ENCODE results near the gene SYNM. TPM values are rescaled to one million over a fixed set of nuclear protein-coding genes. Genes with fewer than 3 reads are reported as not detected.
"Not testable (repeated sequence)": the region's sequence is repeated elsewhere in the genome, so short reads cannot be mapped to it uniquely, and the experiment has no call there.

SYNM gene
- total and polyA plus RNA-seq, 2 donors: 3.4 to 10.5 TPM

- Histone ChIP-seq H3K4me3 (ENCODE audit: low read length in 2 of 2) (no peak overlapping the region), H3K4me1 (ENCODE audit: control insufficient read depth in 2 of 2, insufficient read depth in 2 of 2, low read length in 2 of 2) (peaks cover 14 to 19% of the 10 kb centered on the region in 2 donors), H3K9me3 (ENCODE audit: control insufficient read depth in 2 of 2, insufficient read depth in 1 of 2, low read length in 1 of 2) (peaks cover 0 to 3% of the 10 kb centered on the region in 2 donors), H3K27me3 (ENCODE audit: control insufficient read depth in 2 of 2, insufficient read depth in 1 of 2, low read length in 1 of 2) (peaks cover 7 to 27% of the 10 kb centered on the region in 2 donors), H3K27ac (ENCODE audit: low read depth in 1 of 2, low read length in 1 of 2) (no peak overlapping the region), H3K36me3 (ENCODE audit: control insufficient read depth in 2 of 2, insufficient read depth in 2 of 2, low read length in 1 of 2) (no peaks in the 10 kb centered on the region)
- DNase-seq (ENCODE audit: low read depth in 6 of 9, low spot score in 9 of 9): no peak
- 95% methylated on average over 10 of the region's 10 CpGs for WGBS
Observed at GRCh38 chr15:99109555-99110021, 4.7 kb downstream of the SYNM start.

DNA sequence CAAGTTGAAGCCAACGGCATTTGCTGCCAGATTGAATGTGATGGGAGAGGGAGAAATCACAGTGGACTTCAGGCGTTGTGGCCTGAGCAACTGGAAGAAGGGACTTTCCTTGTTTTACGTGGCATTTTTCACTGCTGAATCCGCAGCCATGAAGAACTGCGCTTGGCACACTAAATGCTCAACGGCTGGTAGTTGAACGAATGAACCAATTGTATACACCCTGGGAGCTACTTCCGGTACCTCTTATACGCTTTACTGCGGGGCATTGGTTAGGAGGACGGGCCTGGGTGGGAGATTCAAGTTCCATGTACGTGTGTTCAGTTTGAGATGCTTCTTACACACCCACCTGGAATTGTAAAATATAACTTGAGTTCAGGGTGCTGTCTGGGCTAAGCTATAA lies 5.2 kb downstream of the SYNM start:
- Histone ChIP-seq H3K27me3 (ENCODE audit: control insufficient read depth in 2 of 2, insufficient read depth in 1 of 2, low read length in 1 of 2) (peaks cover 5 to 22% of the 10 kb centered on the region in 2 donors), H3K27ac (ENCODE audit: low read depth in 1 of 2, low read length in 1 of 2) (no peak overlapping the region), H3K4me1 (ENCODE audit: control insufficient read depth in 2 of 2, insufficient read depth in 2 of 2, low read length in 2 of 2) (peaks cover 13 to 14% of the 10 kb centered on the region in 2 donors), H3K4me3 (ENCODE audit: low read length in 2 of 2) (no peak overlapping the region), H3K9me3 (ENCODE audit: control insufficient read depth in 2 of 2, insufficient read depth in 1 of 2, low read length in 1 of 2) (peaks cover 0 to 3% of the 10 kb centered on the region in 2 donors), H3K36me3 (ENCODE audit: control insufficient read depth in 2 of 2, insufficient read depth in 2 of 2, low read length in 1 of 2) (no peaks in the 10 kb centered on the region)
- DNase-seq (ENCODE audit: low read depth in 6 of 9, low spot score in 9 of 9): no peak
- WGBS: 97% methylated on average over 12 of the region's 12 CpGs

DNA sequence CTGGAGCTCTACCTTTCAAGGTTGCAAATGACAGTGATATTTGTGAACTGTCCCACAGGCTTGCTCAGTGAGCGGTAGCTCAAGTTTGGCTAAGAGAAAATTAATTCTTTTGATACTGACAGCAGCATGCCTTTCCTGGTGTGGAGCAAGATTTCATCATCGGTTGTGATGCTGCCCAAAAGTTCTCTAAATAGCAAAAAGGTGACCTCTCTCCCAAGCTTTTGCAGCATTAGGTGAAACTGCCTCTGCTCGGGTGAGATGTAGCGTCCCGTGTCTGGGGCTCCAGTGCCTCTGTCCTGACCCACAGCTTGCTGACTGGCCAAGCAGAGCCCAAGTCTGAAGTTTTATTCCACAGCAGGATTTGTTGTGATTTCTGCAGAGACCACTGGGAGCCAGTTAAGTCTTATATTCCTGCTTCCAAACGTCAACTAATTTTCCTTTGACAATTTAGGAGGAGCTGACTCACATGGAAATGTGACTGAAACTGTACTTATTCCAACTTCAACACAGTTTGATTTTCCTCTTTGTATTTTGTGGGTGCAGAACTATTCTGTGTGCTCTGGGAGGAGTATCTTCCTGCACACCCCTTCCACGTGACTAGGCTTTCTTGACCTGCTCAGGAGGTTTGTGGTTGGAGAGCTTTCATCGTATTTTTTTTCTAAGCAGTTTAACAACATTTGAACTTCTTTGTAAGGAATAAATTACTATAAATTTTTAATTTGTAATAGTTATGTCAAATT lies 5.9 kb downstream of the SYNM start:
- WGBS: 63% methylated on average over 8 of the region's 8 CpGs
- Histone ChIP-seq H3K36me3 (ENCODE audit: control insufficient read depth in 2 of 2, insufficient read depth in 2 of 2, low read length in 1 of 2) (no peaks in the 10 kb centered on the region), H3K27me3 (ENCODE audit: control insufficient read depth in 2 of 2, insufficient read depth in 1 of 2, low read length in 1 of 2) (peaks cover 3 to 19% of the 10 kb centered on the region in 2 donors), H3K9me3 (ENCODE audit: control insufficient read depth in 2 of 2, insufficient read depth in 1 of 2, low read length in 1 of 2) (peaks cover 0 to 3% of the 10 kb centered on the region in 2 donors), H3K27ac (ENCODE audit: low read depth in 1 of 2, low read length in 1 of 2) (no peak overlapping the region), H3K4me3 (ENCODE audit: low read length in 2 of 2) (no peak overlapping the region), H3K4me1 (ENCODE audit: control insufficient read depth in 2 of 2, insufficient read depth in 2 of 2, low read length in 2 of 2) (peaks cover 8 to 13% of the 10 kb centered on the region in 2 donors)
- DNase-seq (ENCODE audit: low read depth in 6 of 9, low spot score in 9 of 9): peak in 4 of 9 donors; percentile 28 to 61 (median 39)

DNA sequence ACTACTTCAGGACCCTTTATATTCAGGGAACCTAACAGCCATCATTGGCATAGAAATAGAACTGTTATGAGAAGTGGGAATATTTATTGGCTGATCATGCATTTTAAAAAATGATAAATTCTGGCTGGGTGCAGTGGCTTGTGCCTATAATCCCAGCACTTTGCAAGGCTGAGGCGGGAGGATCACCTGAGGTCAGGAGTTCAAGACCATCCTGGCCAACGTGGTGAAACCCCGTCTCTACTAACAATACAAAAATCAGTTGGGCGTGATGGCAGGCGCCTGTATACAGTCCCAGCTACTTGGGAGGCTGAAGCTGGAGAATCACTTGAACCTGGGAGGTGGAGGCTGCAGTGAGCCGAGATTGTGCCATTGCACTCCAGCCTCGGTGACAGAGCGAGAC lies 6.8 kb downstream of the SYNM start:
- 98% methylated on average over 8 of the region's 8 CpGs for WGBS
- H3K27me3 ChIP-seq (ENCODE audit: control insufficient read depth in 2 of 2, insufficient read depth in 1 of 2, low read length in 1 of 2): peaks cover 0 to 10% of the 10 kb centered on the region in 2 donors
- not testable (repeated sequence) for H3K36me3 ChIP-seq (ENCODE audit: control insufficient read depth in 2 of 2, insufficient read depth in 2 of 2, low read length in 1 of 2); H3K4me1 ChIP-seq (ENCODE audit: control insufficient read depth in 2 of 2, insufficient read depth in 2 of 2, low read length in 2 of 2); H3K4me3 ChIP-seq (ENCODE audit: low read length in 2 of 2); DNase-seq (ENCODE audit: low read depth in 6 of 9, low spot score in 9 of 9); H3K9me3 ChIP-seq (ENCODE audit: control insufficient read depth in 2 of 2, insufficient read depth in 1 of 2, low read length in 1 of 2); H3K27ac ChIP-seq (ENCODE audit: low read depth in 1 of 2, low read length in 1 of 2)

GRCh38 chr15:99113547-99114271 lies 8.8 kb downstream of the SYNM start:
- Histone ChIP-seq H3K27me3 (ENCODE audit: control insufficient read depth in 2 of 2, insufficient read depth in 1 of 2, low read length in 1 of 2) (no peaks in the 10 kb centered on the region), H3K27ac (ENCODE audit: low read depth in 1 of 2, low read length in 1 of 2) (no peak overlapping the region), H3K36me3 (ENCODE audit: control insufficient read depth in 2 of 2, insufficient read depth in 2 of 2, low read length in 1 of 2) (no peaks in the 10 kb centered on the region), H3K4me3 (ENCODE audit: low read length in 2 of 2) (no peak overlapping the region), H3K9me3 (ENCODE audit: control insufficient read depth in 2 of 2, insufficient read depth in 1 of 2, low read length in 1 of 2) (no peaks in the 10 kb centered on the region), H3K4me1 (ENCODE audit: control insufficient read depth in 2 of 2, insufficient read depth in 2 of 2, low read length in 2 of 2) (peaks cover 3 to 6% of the 10 kb centered on the region in 2 donors)
- DNase-seq (ENCODE audit: low read depth in 6 of 9, low spot score in 9 of 9): no peak
- WGBS: 96% methylated on average over 13 of the region's 13 CpGs

- Histone ChIP-seq H3K4me3 (ENCODE audit: low read length in 2 of 2) (no peak overlapping the region), H3K36me3 (ENCODE audit: control insufficient read depth in 2 of 2, insufficient read depth in 2 of 2, low read length in 1 of 2) (no peaks in the 10 kb centered on the region), H3K4me1 (ENCODE audit: control insufficient read depth in 2 of 2, insufficient read depth in 2 of 2, low read length in 2 of 2) (peaks cover 3 to 6% of the 10 kb centered on the region in 2 donors), H3K9me3 (ENCODE audit: control insufficient read depth in 2 of 2, insufficient read depth in 1 of 2, low read length in 1 of 2) (no peaks in the 10 kb centered on the region), H3K27me3 (ENCODE audit: control insufficient read depth in 2 of 2, insufficient read depth in 1 of 2, low read length in 1 of 2) (no peaks in the 10 kb centered on the region), H3K27ac (ENCODE audit: low read depth in 1 of 2, low read length in 1 of 2) (no peak overlapping the region)
- no peak for DNase-seq (ENCODE audit: low read depth in 6 of 9, low spot score in 9 of 9)
- 89% methylated on average over 12 of the region's 12 CpGs for WGBS
Observed at GRCh38 chr15:99114511-99115299, 9.8 kb downstream of the SYNM start.

GRCh38 chr15:99115300-99116215 lies 10.7 kb downstream of the SYNM start:
- Histone ChIP-seq H3K9me3 (ENCODE audit: control insufficient read depth in 2 of 2, insufficient read depth in 1 of 2, low read length in 1 of 2) (no peaks in the 10 kb centered on the region), H3K4me1 (ENCODE audit: control insufficient read depth in 2 of 2, insufficient read depth in 2 of 2, low read length in 2 of 2) (peaks cover 3 to 5% of the 10 kb centered on the region in 2 donors), H3K36me3 (ENCODE audit: control insufficient read depth in 2 of 2, insufficient read depth in 2 of 2, low read length in 1 of 2) (no peaks in the 10 kb centered on the region), H3K4me3 (ENCODE audit: low read length in 2 of 2) (no peak overlapping the region), H3K27me3 (ENCODE audit: control insufficient read depth in 2 of 2, insufficient read depth in 1 of 2, low read length in 1 of 2) (no peaks in the 10 kb centered on the region), H3K27ac (ENCODE audit: low read depth in 1 of 2, low read length in 1 of 2) (no peak overlapping the region)
- 89% methylated on average over 11 of the region's 11 CpGs for WGBS
- DNase-seq (ENCODE audit: low read depth in 6 of 9, low spot score in 9 of 9): no peak

DNA sequence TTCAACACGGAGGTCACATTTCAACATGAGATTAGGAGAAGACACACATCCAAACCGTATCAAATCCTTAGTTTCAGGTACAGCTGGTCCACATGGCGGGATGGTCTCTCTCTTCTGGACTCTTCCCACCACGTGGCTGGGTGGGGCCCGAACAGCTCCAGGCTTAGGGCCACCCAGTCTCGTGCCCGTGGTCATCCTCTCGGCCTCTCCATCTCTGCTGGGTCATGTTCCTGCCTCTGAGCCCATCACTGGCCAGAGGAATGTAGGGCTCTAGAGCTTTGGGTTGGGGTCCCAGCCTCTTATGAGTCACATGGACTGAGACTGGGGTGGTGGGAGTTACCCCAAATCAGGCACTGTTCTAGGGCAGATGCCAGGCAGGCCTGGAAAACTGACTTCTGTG lies 12.2 kb downstream of the SYNM start:
- DNase-seq (ENCODE audit: low read depth in 6 of 9, low spot score in 9 of 9): no peak
- H3K36me3 ChIP-seq (ENCODE audit: control insufficient read depth in 2 of 2, insufficient read depth in 2 of 2, low read length in 1 of 2): no peaks in the 10 kb centered on the region
- H3K9me3 ChIP-seq (ENCODE audit: control insufficient read depth in 2 of 2, insufficient read depth in 1 of 2, low read length in 1 of 2): no peaks in the 10 kb centered on the region
- H3K27ac ChIP-seq (ENCODE audit: low read depth in 1 of 2, low read length in 1 of 2): no peak overlapping the region
- WGBS: 97% methylated on average over 8 of the region's 8 CpGs
- H3K4me3 ChIP-seq (ENCODE audit: low read length in 2 of 2): no peak overlapping the region
- H3K27me3 ChIP-seq (ENCODE audit: control insufficient read depth in 2 of 2, insufficient read depth in 1 of 2, low read length in 1 of 2): no peaks in the 10 kb centered on the region
- H3K4me1 ChIP-seq (ENCODE audit: control insufficient read depth in 2 of 2, insufficient read depth in 2 of 2, low read length in 2 of 2): no peaks in the 10 kb centered on the region

Measured in thymus (tissue), 11 donors.